ENCODE results near the gene WDR19.
"Not testable (repeated sequence)": the region's sequence is repeated elsewhere in the genome, so short reads cannot be mapped to it uniquely, and the experiment has no call there.

WDR19 gene

DNA sequence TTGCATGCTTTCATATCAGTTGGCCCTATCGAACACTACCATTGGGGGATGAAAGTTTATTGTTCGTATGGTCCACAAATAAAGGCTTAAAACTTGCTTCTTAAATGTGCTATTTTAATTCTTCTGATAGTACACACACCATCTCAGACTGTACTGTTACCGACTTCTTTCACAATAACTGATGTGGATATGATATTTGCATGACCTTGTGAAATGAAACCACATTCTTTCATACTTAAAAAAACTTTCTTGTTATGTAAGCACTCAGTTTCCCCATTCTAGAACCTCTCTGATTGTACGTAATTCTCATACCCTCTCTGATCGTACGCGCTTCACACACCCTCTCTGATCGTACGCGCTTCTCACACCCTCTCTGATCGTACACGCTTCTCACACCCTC lies 12.0 kb upstream of the WDR19 start:
- no peaks in the 10 kb centered on the region for H3K79me2 ChIP-seq (ENCODE audit: insufficient read depth, low read depth)
- no peak overlapping the region for H3K9ac ChIP-seq
- no peak overlapping the region for H2AFZ ChIP-seq (ENCODE audit: low read depth)
- H3K4me2 ChIP-seq = no peak overlapping the region
- H3K4me3 ChIP-seq (IDR thresholded peaks at IDR 0.05; ENCODE audit: insufficient read depth, low read depth, low read length) = no peak overlapping the region
- no peaks in the 10 kb centered on the region for H3K36me3 ChIP-seq (ENCODE audit: insufficient read depth)
- H3K4me1 ChIP-seq (ENCODE audit: low read depth, poor library complexity, severe bottlenecking) = no peaks in the 10 kb centered on the region
- TF ChIP-seq, protein P1, sequence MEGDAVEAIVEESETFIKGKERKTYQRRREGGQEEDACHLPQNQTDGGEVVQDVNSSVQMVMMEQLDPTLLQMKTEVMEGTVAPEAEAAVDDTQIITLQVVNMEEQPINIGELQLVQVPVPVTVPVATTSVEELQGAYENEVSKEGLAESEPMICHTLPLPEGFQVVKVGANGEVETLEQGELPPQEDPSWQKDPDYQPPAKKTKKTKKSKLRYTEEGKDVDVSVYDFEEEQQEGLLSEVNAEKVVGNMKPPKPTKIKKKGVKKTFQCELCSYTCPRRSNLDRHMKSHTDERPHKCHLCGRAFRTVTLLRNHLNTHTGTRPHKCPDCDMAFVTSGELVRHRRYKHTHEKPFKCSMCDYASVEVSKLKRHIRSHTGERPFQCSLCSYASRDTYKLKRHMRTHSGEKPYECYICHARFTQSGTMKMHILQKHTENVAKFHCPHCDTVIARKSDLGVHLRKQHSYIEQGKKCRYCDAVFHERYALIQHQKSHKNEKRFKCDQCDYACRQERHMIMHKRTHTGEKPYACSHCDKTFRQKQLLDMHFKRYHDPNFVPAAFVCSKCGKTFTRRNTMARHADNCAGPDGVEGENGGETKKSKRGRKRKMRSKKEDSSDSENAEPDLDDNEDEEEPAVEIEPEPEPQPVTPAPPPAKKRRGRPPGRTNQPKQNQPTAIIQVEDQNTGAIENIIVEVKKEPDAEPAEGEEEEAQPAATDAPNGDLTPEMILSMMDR (conservative IDR thresholded peaks at IDR 0.05; ENCODE audit: low read depth, low read length) = no peak
- H3K27me3 ChIP-seq (ENCODE audit: insufficient read depth, low read depth) = no peaks in the 10 kb centered on the region
- H4K20me1 ChIP-seq (ENCODE audit: insufficient read depth) = no peaks in the 10 kb centered on the region
- H3K27ac ChIP-seq = no peak overlapping the region

DNA sequence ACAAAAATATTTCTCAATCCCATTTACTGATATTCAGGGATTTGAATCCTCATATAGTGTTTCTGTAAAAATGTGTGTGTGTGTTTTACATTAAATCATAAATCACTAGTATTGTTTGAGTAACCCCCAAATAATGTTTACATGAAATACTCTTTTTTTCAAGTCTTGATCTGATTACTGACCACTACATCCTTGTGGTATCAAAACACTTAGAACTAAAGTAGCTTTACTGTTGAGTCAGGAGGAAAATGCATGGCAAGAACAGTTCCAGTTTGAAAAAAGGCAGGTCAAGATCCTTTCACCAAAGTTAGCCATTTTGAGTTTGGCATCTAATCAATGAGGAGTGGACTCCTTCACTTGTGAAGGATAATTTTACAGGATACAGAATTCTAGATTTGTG lies 3.6 kb upstream of the WDR19 start:
- TF ChIP-seq, protein P1 (conservative IDR thresholded peaks at IDR 0.05; ENCODE audit: low read depth, low read length) = no peak
- Histone ChIP-seq H4K20me1 (ENCODE audit: insufficient read depth) (no peaks in the 10 kb centered on the region), H3K4me2 (no peak overlapping the region), H3K27me3 (ENCODE audit: insufficient read depth, low read depth) (no peaks in the 10 kb centered on the region), H3K27ac (no peak overlapping the region), H3K36me3 (ENCODE audit: insufficient read depth) (no peaks in the 10 kb centered on the region), H3K79me2 (ENCODE audit: insufficient read depth, low read depth) (no peaks in the 10 kb centered on the region), H3K4me3 (IDR thresholded peaks at IDR 0.05; ENCODE audit: insufficient read depth, low read depth, low read length) (no peak overlapping the region), H3K9ac (no peak overlapping the region), H2AFZ (ENCODE audit: low read depth) (no peak overlapping the region), H3K4me1 (ENCODE audit: low read depth, poor library complexity, severe bottlenecking) (peaks cover 2% of the 10 kb centered on the region)

DNA sequence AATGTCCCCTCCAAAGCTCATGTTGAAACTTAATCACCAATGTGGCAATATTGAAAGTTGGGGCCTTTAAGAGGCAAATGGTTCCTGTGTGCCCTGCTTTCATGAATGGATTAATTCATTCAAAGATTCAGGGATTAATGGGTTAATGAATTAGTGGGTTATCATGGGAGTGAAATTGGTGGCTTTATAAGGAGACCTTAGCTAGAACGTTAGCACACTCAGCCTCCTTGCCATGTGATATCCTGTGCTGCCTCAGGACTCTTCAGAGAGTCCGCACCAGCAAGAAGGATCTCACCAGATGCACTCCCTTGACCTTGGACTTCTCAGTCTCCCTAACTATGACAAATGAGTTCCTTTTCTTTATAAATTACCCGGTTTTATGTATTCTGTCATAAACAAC lies 2.6 kb upstream of the WDR19 start:
- H3K27me3 ChIP-seq (ENCODE audit: insufficient read depth, low read depth) = no peaks in the 10 kb centered on the region
- H3K79me2 ChIP-seq (ENCODE audit: insufficient read depth, low read depth) = no peaks in the 10 kb centered on the region
- no peaks in the 10 kb centered on the region for H4K20me1 ChIP-seq (ENCODE audit: insufficient read depth)
- H3K4me2 ChIP-seq = no peak overlapping the region
- no peaks in the 10 kb centered on the region for H3K36me3 ChIP-seq (ENCODE audit: insufficient read depth)
- H3K9ac ChIP-seq = no peak overlapping the region
- no peak overlapping the region for H3K4me3 ChIP-seq (IDR thresholded peaks at IDR 0.05; ENCODE audit: insufficient read depth, low read depth, low read length)
- H2AFZ ChIP-seq (ENCODE audit: low read depth) = no peak overlapping the region
- no peak overlapping the region for H3K27ac ChIP-seq
- H3K4me1 ChIP-seq (ENCODE audit: low read depth, poor library complexity, severe bottlenecking) = peaks cover 5% of the 10 kb centered on the region
- TF ChIP-seq, protein P1 (conservative IDR thresholded peaks at IDR 0.05; ENCODE audit: low read depth, low read length) = no peak

DNA sequence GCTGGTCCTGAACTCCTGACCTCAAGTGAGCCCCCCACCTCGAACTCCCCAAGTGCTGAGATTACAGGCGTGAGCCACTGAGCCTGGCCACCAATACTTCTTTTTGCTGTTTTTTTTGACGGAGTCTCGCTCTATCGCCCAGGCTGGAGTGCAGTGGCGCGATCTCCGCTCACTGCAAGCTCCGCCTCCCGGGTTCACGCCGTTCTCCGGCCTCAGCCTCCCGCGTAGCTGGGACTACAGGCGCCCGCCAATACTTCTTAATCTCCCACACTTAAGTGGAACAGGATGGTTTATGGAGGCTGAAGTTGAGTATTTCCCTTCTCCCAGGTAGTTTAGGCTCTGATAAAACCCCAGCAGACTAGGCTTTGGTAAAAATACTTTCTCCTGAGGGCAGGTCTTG lies 1.7 kb upstream of the WDR19 start:
- not testable (repeated sequence) for H3K4me1 ChIP-seq (ENCODE audit: low read depth, poor library complexity, severe bottlenecking); H3K27me3 ChIP-seq (ENCODE audit: insufficient read depth, low read depth); H3K27ac ChIP-seq; H3K4me2 ChIP-seq; H3K79me2 ChIP-seq (ENCODE audit: insufficient read depth, low read depth); H2AFZ ChIP-seq (ENCODE audit: low read depth); H3K9ac ChIP-seq; H3K4me3 ChIP-seq (IDR thresholded peaks at IDR 0.05; ENCODE audit: insufficient read depth, low read depth, low read length); H4K20me1 ChIP-seq (ENCODE audit: insufficient read depth); H3K36me3 ChIP-seq (ENCODE audit: insufficient read depth)

DNA sequence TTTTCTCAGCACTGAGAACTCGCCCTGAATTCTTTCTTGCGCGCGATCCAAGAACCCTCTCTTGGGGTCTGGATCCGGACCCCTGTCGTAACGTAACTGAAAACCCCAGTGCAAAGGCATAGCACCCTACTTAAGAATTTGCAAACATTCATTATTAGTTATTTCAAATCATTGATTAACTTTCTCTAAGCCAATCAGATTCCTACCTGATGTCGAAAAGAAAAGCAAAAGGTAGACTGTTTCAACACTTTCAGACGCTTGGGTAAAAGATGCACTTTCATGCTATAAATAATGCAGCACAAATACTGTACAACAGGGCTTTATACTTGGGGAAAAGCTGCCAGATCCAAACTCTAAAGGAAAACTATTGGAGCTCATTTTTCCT lies 817 bp upstream of the WDR19 start:
- peak overlapping the region; percentile 90 for H2AFZ ChIP-seq (ENCODE audit: low read depth)
- H3K9ac ChIP-seq = peak overlapping the region; percentile 57; the same call in 1 of the 2 replicates
- no peaks in the 10 kb centered on the region for H4K20me1 ChIP-seq (ENCODE audit: insufficient read depth)
- TF ChIP-seq, protein P1 (conservative IDR thresholded peaks at IDR 0.05; ENCODE audit: low read depth, low read length) = no peak
- peak overlapping the region; percentile 94 for H3K4me2 ChIP-seq
- no peaks in the 10 kb centered on the region for H3K36me3 ChIP-seq (ENCODE audit: insufficient read depth)
- peaks cover 5% of the 10 kb centered on the region for H3K4me1 ChIP-seq (ENCODE audit: low read depth, poor library complexity, severe bottlenecking)
- no peaks in the 10 kb centered on the region for H3K27me3 ChIP-seq (ENCODE audit: insufficient read depth, low read depth)
- H3K4me3 ChIP-seq (IDR thresholded peaks at IDR 0.05; ENCODE audit: insufficient read depth, low read depth, low read length) = no peak overlapping the region
- no peaks in the 10 kb centered on the region for H3K79me2 ChIP-seq (ENCODE audit: insufficient read depth, low read depth)
- peak overlapping the region; percentile 62; the same call in 1 of the 2 replicates for H3K27ac ChIP-seq

Data from KMS-11 (cell line).